ENCODE data around the gene HPD. TPM values are rescaled to one million over a fixed set of nuclear protein-coding genes. Genes with fewer than 3 reads are reported as not detected.
"Not testable (repeated sequence)": the region's sequence is repeated elsewhere in the genome, so short reads cannot be mapped to it uniquely, and the experiment has no call there.

The HPD gene
- total RNA-seq, 6 experiments from 2014 or later = 0.14 to 0.25 (median 0.21) TPM; not detected in 2

GRCh38 chr12:121888478-121889273, 30.0 kb upstream of the HPD start, which contains the start of gene PSMD9:
Gene PSMD9, plus strand, starts transcription at chr12:121888790. Its CDS starts 67 bp downstream, at chr12:121888857.
- peak; percentile 97 for DNase-seq
- H3K27me3 Mint-ChIP-seq (ENCODE audit: insufficient read depth) = peaks cover 2% of the 10 kb centered on the region
- TF ChIP-seq CTCF (IDR thresholded peaks at IDR 0.05) = peak; percentile 71
- H3K36me3 Mint-ChIP-seq (ENCODE audit: low read depth) = peaks cover 16% of the 10 kb centered on the region
- peak within 1 kb of the TSS; percentile 99 for H3K27ac Mint-ChIP-seq
- no peaks in the 10 kb centered on the region; the same call in 1 of the 2 replicates for H3K9me3 Mint-ChIP-seq
- H3K4me3 Mint-ChIP-seq = peak within 1 kb of the TSS; percentile 96
- peaks cover 35% of the 10 kb centered on the region for H3K4me1 Mint-ChIP-seq (ENCODE audit: low read depth)

DNA sequence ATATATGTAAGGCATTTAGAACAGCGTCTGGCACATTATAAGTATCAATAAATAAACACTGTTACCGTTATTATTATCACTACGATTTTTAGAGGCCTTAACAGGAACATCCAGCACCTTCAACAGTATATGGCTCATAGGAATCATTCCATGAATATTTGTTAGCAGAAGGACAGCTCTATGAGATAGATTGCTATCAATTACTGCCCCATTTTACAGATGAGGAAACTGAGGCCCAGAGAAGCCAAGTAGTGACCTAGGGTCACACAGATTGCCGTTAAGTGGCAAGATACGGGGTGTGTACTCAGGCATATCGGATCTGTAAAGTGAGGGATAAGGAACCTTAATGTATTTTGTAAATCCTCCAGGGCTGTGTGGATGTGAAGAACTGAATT, 29.4 kb upstream of the HPD start:
- H3K27me3 Mint-ChIP-seq (ENCODE audit: insufficient read depth) = peaks cover 2% of the 10 kb centered on the region
- no peak for TF ChIP-seq CTCF (IDR thresholded peaks at IDR 0.05)
- H3K27ac Mint-ChIP-seq = peak overlapping the region; percentile 99
- no peak for DNase-seq
- H3K4me1 Mint-ChIP-seq (ENCODE audit: low read depth) = peaks cover 29% of the 10 kb centered on the region
- peaks cover 15% of the 10 kb centered on the region for H3K36me3 Mint-ChIP-seq (ENCODE audit: low read depth)
- no peaks in the 10 kb centered on the region; the same call in 1 of the 2 replicates for H3K9me3 Mint-ChIP-seq
- peak overlapping the region; percentile 96 for H3K4me3 Mint-ChIP-seq

GRCh38 chr12:121885129-121885528, 26.5 kb upstream of the HPD start:
- H3K36me3 Mint-ChIP-seq (ENCODE audit: low read depth) = peaks cover 11% of the 10 kb centered on the region
- peak overlapping the region; percentile 13; the same call in 1 of the 2 replicates for H3K27ac Mint-ChIP-seq
- H3K9me3 Mint-ChIP-seq; H3K4me3 Mint-ChIP-seq; H3K27me3 Mint-ChIP-seq (ENCODE audit: insufficient read depth): not testable (repeated sequence)
- H3K4me1 Mint-ChIP-seq (ENCODE audit: low read depth) = peaks cover 24% of the 10 kb centered on the region
- peak; percentile 48 for DNase-seq

DNA sequence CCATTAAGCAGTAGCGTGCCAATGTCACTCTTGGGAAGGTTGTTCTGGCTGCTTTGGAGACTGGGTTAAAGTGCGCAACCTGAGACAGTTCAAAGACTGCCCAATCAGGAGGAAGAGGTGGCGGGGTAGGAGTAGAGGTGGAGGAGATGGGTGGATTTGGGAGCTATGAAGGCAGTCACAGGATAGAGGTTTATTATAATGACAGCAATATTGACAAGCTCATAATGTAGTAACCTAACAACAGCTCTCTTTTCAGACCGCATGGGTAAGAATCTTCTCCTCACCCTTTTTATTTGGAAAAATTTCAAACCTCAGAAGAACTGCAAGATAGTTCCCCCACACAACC, 24.6 kb upstream of the HPD start:
- Mint-ChIP-seq H3K4me3 (no peak overlapping the region), H3K9me3 (no peaks in the 10 kb centered on the region; the same call in 1 of the 2 replicates), H3K27ac (no peak overlapping the region), H3K36me3 (ENCODE audit: low read depth) (0 out of 2 replicates have a peak, but pooled peaks cover 2% of the 10 kb centered on the region), H3K4me1 (ENCODE audit: low read depth) (peaks cover 13% of the 10 kb centered on the region; the same call in 1 of the 2 replicates), H3K27me3 (ENCODE audit: insufficient read depth) (peaks cover 2% of the 10 kb centered on the region)
- DNase-seq = no peak
- no peak for TF ChIP-seq CTCF (IDR thresholded peaks at IDR 0.05)

GRCh38 chr12:121876080-121876447, 17.4 kb upstream of the HPD start:
- H3K4me1 Mint-ChIP-seq (ENCODE audit: low read depth) = peaks cover 14% of the 10 kb centered on the region
- H3K36me3 Mint-ChIP-seq (ENCODE audit: low read depth); H3K9me3 Mint-ChIP-seq; H3K27ac Mint-ChIP-seq; H3K27me3 Mint-ChIP-seq (ENCODE audit: insufficient read depth); H3K4me3 Mint-ChIP-seq; DNase-seq: not testable (repeated sequence)

- DNase-seq = no peak
- H3K27me3 Mint-ChIP-seq (ENCODE audit: insufficient read depth) = no peaks in the 10 kb centered on the region; the same call in 1 of the 2 replicates
- no peak overlapping the region for H3K27ac Mint-ChIP-seq
- H3K4me3 Mint-ChIP-seq = no peak overlapping the region
- peaks cover 14% of the 10 kb centered on the region for H3K4me1 Mint-ChIP-seq (ENCODE audit: low read depth)
- H3K9me3 Mint-ChIP-seq = no peaks in the 10 kb centered on the region
- H3K36me3 Mint-ChIP-seq (ENCODE audit: low read depth) = no peaks in the 10 kb centered on the region
- TF ChIP-seq CTCF (IDR thresholded peaks at IDR 0.05) = no peak
Measured at GRCh38 chr12:121875582-121875981, 16.9 kb upstream of the HPD start.
